GM19193 (cell line): ENCODE data around the gene ABCB10.

Source experiments
- POLR2A ChIP-seq: IDR thresholded peaks from 4 replicates; pipeline ENCODE4 v1.6.1; 2011; ENCODE audit not compliant: insufficient read depth, insufficient read length; ENCODE audit errors: extremely low read depth

ABCB10 gene

GRCh38 chr1:229581485-229581884 is 23.0 kb upstream of the ABCB10 start:
- no peak for TF ChIP-seq POLR2A

- TF ChIP-seq POLR2A: no peak
Measured at GRCh38 chr1:229579059-229579673, 20.7 kb upstream of the ABCB10 start.

DNA sequence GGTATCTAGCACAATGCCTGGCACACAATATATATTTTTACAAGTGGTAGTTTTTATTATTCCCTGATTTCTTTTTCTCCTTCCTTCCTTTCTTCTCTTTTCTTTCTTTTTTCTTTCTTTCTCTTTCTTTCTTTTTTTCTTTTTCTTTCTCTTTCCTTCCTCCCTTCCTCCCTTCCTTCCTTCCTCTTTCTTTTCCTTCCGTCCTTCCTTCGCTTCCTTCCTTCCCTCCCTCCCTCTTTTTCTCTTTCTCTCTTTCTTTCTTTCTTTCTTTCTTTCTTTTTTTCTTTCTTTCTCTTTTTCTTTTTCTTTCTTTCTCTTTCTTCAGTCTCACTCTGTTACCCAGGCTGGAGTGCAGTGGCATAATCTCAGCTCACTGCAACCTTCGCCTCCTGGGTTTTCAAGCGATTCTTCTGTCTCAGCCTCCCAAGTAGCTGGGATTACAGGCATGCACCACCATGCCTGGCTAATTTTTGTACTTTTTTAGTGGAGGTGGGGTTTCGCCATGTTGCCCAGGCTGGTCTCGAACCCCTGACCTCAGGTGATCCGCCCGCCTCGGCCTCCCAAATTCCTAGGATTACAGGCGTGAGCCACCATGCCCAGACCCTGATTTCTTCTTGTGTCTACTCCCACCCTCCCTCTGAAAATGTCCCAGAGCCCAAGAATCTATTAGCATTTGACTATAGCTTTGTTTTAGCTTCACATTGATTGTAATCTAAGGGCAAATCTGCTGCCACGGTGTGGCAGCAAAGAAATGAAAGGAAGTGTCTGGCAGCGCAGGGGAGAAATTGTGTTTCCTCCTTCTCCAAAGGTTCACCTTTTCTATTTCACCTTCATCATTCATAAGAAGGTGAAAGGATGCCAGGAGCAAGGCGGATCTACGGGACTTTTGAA is 19.9 kb upstream of the ABCB10 start:
- no peak for TF ChIP-seq POLR2A

DNA sequence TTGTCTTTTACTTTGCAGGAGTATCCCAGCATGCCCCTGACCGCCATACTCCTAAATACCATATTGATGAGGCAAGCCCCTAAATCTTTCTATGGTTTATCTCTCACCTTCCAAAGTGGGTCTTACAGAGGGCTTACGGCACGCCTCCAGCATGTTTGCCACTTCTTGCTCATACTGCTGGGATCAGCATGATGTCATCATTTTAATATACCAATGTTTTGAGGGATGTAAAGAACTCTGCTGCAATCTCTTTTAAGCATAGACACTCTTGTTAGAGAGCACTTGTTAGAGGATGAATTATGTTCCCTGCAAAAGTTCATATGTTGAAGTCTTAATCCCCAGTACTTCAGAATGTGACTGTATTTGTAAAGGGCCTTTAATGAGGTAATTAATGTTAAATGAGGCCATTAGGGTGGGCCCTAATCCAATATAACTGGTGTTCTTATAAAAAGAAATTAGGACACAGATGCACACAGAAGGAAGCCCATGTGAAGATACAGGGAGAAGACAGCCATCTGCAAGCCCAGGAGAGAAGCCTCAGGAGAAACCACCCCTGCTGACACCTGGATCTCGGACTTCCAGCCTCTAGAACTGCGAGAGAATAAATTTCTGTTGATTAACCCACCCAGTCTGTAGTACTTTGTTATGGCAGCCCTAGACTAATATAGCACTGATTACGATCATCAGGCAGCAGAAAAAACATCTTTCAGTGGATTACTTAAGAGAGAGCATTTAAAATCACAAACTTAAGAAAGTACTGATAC is 16.4 kb upstream of the ABCB10 start:
- no peak for TF ChIP-seq POLR2A

DNA sequence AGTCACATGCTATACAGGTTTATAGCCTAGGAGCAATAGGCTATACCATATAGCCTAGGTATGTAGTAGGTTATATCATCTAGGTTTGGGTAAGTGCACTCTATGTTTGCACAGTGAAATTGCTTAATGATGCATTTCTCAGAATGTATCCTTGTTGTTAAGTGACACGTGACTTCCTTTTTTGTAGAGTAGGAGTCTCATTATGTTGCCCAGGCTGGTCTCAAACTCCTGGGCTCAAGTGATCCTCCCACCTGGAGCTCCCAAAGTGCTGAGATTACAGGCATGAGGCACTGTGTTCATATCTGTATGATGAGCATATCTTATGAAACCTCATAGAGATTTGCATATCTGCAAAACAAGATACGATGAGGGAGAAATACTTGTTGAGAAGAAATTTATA is 13.8 kb upstream of the ABCB10 start:
- TF ChIP-seq POLR2A: no peak

GRCh38 chr1:229570891-229571516 is 12.5 kb upstream of the ABCB10 start:
- TF ChIP-seq POLR2A: no peak

DNA sequence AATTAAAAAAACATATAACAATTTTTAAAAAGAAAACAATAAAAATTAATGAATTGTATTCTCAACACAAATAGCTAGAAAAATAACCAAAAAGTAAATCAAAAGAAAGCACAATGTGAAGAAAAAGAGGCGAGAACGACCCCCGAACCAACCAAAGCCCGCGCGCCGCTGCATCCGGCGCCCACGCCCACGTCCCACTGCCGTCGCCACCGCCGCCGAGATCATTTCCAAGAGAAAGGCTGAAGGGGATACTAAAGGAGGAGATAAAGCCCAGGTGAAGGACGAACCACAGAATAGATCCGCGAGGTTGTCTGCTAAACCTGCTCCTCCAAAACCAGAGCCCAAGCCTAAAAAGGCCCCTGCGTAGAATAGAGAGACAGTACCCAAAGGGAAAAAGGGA is 11.8 kb upstream of the ABCB10 start:
- TF ChIP-seq POLR2A: no peak

DNA sequence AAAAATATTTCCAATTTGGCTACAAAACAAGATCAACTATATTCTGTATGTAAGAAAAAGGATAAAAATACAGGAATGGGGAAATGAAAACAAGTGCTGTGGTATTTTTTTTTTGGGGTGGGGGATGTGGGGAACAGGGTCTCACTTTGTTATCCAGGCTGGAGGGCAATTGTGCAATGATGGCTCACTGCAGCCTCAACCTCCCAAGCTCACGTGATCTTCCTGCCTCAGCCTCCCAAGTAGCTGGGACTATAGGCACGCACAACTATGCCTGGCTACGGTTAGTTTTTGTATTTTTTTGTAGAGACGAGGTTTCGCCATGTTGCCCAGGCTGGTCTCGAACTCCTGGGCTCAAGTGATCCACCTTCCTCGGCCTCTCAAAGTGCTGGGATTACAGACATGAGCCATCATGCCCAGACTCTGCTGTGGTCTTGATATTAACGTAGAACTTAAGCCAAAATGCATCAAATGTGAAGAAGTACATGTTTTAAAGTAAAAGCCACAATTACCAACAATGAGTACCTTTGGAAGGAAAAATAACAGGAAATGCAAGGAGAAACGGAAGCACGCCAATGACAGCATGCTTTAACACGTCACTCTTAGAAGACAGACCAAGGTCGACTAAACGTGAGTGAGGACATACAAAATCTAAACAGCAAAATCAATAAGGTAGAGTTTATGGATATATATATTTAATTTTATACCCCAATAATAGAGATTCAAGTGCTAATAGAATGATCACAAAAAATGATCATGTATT is 8.8 kb upstream of the ABCB10 start:
- no peak for TF ChIP-seq POLR2A

GRCh38 chr1:229563701-229564100 is 5.2 kb upstream of the ABCB10 start:
- TF ChIP-seq POLR2A: no peak

DNA sequence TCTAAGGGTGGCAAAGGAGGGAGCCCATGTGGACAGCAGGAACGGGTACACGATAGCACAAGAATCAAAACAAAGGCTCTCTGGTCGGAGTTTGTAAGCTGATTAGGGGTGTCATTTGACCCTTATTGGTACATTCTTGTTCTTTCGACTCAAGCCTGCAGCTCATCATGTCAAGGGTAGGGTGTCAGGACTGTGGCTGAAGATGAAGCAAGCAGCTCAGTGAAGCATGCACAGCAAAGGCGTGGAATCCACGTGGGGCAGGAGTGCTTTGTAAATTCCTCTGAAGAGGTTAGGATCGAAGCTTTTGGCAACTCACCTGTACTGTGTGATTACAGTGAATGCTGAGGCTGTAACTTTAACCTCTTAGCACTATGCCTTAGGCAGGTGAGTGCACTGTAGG is 4.7 kb upstream of the ABCB10 start:
- TF ChIP-seq POLR2A: no peak

- TF ChIP-seq POLR2A: no peak
Measured at GRCh38 chr1:229562686-229563085, 4.2 kb upstream of the ABCB10 start.

DNA sequence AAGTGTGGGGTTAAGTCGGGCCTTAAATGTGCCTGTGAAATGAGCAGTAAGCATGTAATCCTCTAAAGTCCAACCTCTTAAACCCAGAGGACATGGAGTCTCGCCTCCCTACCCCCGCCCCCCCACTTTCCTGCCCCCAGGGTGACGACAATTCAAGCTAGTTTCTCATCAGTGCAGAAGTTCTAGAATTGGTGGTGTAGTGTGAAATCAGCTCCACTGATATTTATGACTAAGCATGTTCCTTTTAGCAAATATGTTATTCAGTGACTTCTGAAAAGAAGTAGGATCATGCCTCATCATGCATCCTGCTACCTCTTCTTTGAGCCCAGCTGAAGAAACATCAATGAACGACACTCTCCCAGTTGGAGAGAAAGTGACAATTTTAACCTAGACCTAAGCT is 2.6 kb upstream of the ABCB10 start:
- no peak for TF ChIP-seq POLR2A

GRCh38 chr1:229557913-229558414 is 543 bp downstream of the ABCB10 start:
- no peak for TF ChIP-seq POLR2A

DNA sequence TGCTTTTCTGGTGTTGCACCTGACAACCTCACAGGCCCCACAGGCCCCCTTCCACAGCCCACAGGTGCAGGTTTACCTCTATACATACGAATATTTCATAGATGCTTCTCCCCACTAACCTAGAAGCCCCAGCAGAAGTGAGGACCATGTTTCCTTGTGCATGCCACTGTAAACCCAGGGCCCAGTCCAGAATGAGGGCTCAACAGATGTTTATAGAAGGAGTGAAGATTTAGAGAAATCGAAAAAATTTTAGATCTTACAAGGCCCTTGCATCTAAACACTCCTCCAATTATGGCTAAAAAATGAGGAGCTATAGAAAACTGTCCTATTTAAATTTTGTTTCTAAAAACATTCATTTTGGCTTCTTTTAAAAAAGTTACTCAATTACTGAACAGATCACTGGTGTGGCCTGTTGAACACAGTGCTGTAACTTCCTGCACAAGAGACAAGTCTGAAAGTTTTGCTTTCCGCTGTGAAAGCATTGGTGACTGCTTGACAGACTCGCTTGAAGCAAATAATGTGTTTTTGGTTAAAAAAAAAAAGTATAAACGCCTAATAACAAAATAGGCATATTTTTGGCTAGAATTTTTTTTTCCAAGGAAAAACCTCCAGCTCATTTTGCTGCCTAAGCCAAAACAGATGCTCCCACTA is 1.2 kb downstream of the ABCB10 start:
- no peak for TF ChIP-seq POLR2A
